ENCODE measurements around the gene ARHGAP42.

ARHGAP42 gene

DNA sequence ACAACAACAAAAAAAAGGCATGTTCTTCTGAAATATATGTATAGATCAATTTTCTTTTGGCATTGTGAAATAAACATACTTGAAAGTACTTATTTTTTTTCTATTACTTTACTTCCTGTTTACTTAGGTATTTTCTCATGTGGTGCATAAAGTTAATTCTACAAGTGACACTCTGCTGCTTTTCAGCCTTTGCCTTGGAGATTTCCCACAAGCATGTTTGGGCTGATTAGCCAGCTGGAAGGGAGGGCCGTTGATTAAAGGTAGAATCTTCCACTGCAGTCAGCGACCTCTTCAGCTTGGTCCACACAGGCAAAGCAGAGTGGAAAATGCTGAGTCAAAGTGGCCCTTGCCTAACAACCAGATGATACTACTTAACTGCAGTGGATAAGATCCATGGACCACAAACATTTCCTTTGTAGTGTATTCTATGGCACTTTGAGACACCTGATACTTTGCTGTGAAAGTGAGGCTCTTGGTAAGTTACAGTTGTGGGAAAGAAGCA lies 176.0 kb downstream of the ARHGAP42 start:
- ChIA-PET CTCF (no interaction called here), POLR2A (interaction anchor here (0.6 to 0.8 kb wide), 2 partner anchors 14 to 54 kb away, joined by 3 read pairs; no protein-coding TSS in a partner anchor)
- peak; percentile 77 for DNase-seq (ENCODE audit: low read depth, low spot score)

DNA sequence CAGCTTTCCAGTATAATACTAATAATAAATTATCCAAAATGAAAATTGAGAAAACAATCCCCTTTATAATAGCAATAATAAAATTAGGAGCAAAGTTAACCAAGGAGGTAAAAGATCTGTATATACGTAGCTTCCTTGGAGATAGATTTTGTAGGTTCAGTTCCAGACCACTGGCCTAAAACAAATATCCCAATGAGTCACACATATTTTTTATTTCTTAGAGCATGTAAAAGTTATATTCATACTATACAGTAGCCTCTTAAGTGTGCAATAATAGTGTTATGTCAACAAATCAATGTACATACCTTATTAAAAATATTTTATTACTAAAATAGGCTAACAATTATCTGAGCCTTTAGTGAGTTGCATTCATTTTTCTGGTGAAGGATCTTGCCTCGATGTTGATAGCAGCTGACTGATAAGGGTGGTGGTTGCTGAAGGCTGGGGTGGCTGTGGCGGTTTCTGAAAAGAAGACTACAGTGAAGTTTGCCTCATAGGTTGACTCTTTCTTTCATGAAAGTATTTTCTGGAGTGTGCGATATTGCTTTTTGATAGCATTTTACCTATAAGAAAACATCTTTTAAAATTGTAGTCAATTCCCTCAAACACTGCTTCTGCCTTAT lies 178.5 kb downstream of the ARHGAP42 start:
- TF ChIP-seq CTCF (IDR thresholded peaks at IDR 0.05; ENCODE audit: insufficient read depth, low read length, missing control alignments), result no peak
- H3K4me3 ChIP-seq (ENCODE audit: low read depth, low read length), result no peak overlapping the region
- DNase-seq (ENCODE audit: low read depth, low spot score), result no peak
- ChIA-PET POLR2A (interaction anchor here (1.0 kb wide), 1 partner anchor 11 kb away, joined by 4 read pairs; no protein-coding TSS in a partner anchor), CTCF (interaction anchor here (1.0 to 1.7 kb wide), 3 partner anchors 9 to 178 kb away, joined by 3 to 4 read pairs (median 3); no protein-coding TSS in a partner anchor)

More for the DNA sequence above, 176.0 kb downstream of the ARHGAP42 start:
- H3K4me3 ChIP-seq (ENCODE audit: low read depth, low read length), result no peak overlapping the region
- TF ChIP-seq CTCF (IDR thresholded peaks at IDR 0.05; ENCODE audit: insufficient read depth, low read length, missing control alignments), result no peak

DNA sequence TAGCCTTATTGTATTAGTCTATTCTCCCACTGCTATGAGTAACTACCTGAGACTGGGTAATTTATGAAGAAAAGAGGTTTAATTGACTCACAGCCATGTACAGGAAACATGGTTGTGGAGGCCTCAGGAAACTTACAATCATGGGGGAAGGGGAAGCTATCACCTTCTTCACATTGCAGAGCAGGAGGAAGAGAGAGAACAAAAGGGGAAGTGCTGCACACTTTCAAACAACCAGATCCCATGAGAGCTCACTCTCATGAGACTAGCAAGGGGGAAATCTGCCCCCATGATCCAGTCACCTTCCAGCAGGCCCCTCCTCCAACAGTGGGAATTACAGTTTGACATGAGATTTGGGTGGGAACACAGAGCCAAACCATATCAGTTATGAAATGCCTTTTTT lies 179.4 kb downstream of the ARHGAP42 start:
- ChIA-PET POLR2A (no interaction called here), CTCF (no interaction called here)
- no peak overlapping the region for H3K4me3 ChIP-seq (ENCODE audit: low read depth, low read length)
- no peak for TF ChIP-seq CTCF (IDR thresholded peaks at IDR 0.05; ENCODE audit: insufficient read depth, low read length, missing control alignments)
- no peak for DNase-seq (ENCODE audit: low read depth, low spot score)

DNA sequence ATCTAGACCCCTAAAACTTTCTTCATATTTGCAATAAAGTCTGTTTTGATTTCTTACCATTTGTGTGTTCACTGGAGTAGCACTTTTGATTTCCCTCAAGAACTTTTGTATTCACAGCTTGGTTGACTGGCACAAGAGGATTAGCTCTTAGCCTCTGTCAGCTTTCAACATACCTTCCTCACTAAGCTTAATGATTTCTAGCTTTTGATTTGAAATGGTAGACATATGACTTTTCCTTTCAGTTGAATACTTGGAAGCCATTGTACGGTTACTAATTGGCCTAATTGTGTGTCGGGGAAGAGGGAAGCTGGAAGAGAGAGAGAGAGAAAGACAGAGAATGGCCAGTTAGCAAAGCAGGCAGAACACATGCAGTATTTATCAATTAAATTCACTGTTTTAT lies 180.5 kb downstream of the ARHGAP42 start:
- POLR2A ChIA-PET, result no interaction called here

DNA sequence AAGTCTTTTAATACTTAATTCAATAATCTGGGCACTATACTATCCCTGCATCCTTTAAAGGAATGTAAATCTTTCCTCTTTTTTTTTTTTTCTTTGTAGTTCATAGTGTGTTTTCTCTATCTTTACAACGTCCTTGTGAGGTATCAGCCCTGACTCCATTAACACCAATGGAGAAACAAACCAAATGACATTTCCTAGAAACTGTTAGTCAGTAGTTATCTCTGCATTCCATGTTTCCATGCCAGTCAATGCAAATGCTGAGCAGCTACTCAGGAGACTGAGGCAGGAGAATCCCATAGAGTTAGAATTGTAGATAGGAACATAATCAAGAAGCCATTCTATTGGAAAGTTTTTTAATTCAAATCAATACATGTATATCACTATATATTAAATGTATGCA lies 182.2 kb downstream of the ARHGAP42 start:
- ChIA-PET POLR2A (no interaction called here), CTCF (no interaction called here)
- no peak for TF ChIP-seq CTCF (IDR thresholded peaks at IDR 0.05; ENCODE audit: insufficient read depth, low read length, missing control alignments)
- no peak overlapping the region for H3K4me3 ChIP-seq (ENCODE audit: low read depth, low read length)
- DNase-seq (ENCODE audit: low read depth, low spot score), result no peak

More for the DNA sequence above, 180.5 kb downstream of the ARHGAP42 start:
- H3K4me3 ChIP-seq (ENCODE audit: low read depth, low read length), result no peak overlapping the region
- DNase-seq (ENCODE audit: low read depth, low spot score), result no peak
- CTCF ChIA-PET, result interaction anchor here (0.9 to 1.9 kb wide), 3 partner anchors 10 to 178 kb away, joined by 3 to 6 read pairs (median 4); no protein-coding TSS in a partner anchor
- no peak for TF ChIP-seq CTCF (IDR thresholded peaks at IDR 0.05; ENCODE audit: insufficient read depth, low read length, missing control alignments)

DNA sequence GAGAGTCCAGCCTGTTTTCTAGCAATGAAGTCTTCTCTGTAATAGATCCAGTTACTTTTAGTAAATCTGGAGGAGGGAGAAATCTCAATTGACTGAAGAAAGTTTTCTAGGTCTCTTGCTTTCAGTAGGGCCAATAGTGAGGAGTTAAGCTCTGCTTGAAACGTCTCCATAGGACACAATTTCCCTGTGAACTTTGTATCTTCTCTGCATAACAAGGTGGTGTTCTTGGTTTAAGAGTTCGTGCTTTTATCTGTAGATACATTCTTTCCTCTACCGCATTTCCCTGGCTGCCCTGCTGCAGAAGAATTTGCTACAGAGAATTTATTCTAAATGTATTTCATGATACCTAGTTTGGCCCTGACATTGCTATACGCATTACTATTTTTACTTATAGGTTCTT lies 183.1 kb downstream of the ARHGAP42 start:
- ChIA-PET POLR2A (no interaction called here), CTCF (no interaction called here)
- no peak for DNase-seq (ENCODE audit: low read depth, low spot score)

More for the DNA sequence above, 183.1 kb downstream of the ARHGAP42 start:
- TF ChIP-seq CTCF (IDR thresholded peaks at IDR 0.05; ENCODE audit: insufficient read depth, low read length, missing control alignments), result no peak
- H3K4me3 ChIP-seq (ENCODE audit: low read depth, low read length), result no peak overlapping the region

Measured in AG04449 (cell line).